ENCODE measurements around the gene GNPTG. TPM values are rescaled to one million over a fixed set of nuclear protein-coding genes. Genes with fewer than 3 reads are reported as not detected.

Gene GNPTG
- polyA plus RNA-seq, 5 donors = 28.2 to 56.6 (median 45.1) TPM

DNA sequence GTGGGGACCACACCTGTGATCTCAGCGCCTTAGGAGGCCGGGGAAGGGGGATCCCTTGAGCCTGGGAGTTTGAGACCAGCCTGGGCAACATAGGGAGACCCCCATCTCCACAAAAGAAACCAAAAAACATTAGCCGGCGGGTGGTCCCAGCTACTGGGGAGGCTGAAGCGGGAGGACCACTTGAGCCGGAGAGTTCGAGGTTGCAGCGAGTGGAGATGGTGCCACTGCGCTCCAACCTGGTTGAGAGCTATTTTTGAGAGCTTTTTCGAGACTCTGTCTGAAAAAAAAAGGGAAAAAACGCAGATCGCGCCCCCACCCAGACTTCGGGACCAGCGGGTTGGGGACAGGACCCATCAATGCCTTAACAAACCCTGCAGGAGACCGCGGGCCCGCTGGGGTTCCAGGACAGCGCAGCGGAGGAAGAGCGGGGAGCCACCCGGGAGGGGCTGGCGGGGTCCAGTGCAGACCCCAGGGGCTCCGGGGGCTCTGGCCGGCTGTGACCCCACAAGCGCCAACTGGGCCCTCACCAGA is 19.0 kb upstream of the GNPTG start:
- no peak for DNase-seq

DNA sequence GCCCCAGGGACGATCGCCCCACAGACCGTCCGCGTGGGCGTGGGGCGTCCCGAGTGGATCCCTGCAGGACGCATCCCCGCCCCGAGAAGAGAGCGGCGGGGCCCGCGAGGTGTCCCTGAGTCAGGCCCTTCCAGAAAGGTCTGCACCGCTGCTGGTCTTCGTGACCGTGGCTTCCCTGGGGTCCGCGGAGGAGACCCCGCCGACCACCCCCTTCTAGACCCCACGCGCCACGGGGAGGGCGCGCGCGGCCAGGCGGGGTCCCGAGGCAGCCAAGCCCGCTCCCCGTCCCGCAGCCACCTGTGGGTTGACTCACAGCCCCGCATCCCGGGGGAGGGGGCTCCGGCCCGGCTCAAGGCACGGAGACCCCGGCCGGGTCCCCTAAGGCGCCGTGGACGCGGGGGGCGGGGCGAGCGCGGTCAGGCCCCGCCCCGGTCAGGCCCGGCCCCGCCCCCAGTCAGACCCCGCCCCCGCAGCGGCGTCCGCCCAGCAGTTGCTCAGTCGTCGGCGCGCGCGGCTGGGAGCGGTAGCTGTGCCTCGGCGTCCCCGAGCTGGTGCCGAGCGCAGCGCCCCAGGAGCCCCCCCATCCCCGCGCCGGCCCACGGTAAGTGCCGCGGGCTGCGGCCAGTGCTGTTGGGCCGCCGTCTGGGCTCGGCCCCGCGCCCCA is 18.4 kb upstream of the GNPTG start, which contains the start of gene BAIAP3:
Gene BAIAP3, plus strand, starts transcription at position 497 of the 664 bp plus-strand sequence. CDS start 4,905 bp downstream, outside the sequence.
- no peak for DNase-seq

DNA sequence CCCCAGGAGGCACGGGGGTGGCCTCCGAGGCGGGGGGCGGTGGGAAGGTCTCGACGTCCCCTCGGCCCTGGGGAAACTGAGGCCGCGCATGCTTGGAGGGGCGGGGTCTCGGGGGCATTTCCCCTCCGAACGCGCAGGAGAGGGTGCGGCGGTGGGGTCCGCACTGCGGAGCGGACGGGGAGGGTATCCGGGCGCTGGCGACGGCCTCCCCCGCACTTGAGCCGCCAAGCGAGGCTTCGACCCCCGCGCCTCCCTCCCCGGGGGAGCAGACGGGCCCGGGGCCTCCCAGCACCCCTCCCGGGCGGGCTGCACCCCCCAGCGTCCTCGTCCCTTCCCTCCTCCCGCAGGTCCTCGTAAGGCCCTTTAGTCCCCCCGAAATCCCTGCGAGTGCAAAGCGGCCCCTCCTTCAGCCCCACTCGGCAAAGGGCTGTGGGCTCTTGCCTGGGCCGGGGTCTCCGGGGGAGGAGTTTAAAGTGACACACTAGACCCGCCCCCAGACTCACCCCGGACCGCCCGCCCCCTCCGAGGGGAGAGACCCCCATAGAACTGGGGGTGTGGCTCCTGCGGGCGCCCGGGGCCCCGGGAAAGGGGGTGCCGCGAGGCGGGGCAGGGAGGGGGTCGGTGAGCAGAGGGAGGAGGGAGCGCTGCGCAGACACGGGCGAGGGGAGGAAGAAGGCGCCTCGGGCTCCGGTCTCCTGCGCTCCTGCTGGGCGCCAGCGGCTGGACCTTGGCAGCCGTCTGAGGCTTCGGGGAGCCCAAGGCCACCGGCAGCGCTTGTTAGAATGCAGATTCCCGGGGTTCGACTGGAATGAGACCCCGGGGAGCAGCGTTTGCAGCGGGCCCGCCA is 17.7 kb upstream of the GNPTG start:
- no peak for DNase-seq

DNA sequence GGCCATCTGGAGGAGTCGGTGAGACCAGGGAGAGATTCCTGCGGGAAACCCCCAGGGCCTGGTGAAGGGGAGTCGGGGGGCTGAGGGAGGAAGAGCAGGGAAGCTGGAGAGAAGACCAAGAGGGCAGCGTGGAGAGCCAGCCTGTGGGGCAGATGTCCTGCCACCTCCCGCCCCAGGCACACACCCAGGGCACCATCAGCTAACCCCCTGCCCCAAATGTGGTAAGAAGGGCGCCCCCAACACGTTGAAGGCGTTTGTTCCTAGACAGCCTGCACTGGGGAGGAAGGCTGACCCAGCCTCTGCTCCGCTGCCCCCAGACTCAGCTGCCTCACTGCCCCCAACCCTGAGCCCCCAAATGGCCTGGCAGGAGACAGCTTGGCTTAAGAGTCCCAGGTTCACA is 17.0 kb upstream of the GNPTG start:
- no peak for DNase-seq

DNA sequence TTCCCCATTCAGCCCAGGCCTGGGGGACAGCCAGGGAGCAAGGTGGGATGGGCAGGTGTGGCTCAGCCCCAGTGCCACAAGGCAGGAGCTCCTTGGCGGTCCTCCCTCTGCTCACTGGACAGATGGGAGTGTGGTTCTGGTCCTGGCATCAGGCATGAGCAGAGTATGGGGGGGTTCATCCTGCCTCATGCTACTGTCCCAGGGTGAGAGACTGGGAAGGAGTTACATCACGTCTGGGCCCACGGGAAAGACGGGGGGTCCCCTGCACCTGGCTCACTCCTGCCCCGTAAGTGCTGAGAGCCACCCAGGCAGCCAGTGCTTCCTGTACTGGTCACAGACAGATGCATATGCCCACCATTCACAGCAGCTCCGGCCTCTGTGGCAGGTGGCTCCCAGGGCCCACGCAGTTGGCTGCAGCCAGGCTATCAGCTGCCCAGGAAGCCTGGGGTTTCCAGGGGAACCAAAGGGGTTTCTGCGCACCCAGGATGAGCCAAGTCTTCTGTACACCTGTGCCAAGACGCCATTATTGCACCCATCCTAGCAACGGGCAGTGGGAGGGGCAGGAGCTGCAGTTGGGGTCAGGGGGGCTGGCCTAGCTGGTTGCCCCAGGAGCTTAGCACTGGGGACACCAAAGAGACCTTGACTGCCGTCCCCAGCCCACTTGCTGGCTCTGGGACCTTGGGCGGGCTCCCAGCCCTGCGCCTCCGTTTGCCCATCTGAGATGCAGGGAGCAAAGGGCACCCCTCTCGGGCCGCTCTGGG is 16.3 kb upstream of the GNPTG start:
- DNase-seq = no peak

DNA sequence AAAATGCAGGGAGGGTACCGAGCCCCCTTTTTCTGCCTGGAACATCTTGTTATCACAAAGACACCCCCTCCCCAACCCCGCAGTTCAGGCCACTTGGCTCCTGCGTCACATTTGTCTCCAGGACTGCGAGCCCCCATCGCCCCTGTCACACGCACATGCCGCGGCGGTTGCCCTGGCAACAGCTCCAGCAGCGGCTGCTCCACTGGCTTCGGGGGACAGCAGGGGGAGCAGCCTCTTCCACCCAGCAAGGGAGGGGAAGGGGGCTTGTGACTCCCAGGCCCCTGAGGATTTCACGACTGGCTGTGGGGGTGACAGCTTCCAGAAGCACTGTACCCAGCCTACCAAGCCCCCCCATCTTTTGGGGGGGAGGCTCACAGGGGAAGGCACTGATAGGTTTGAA is 15.7 kb upstream of the GNPTG start:
- DNase-seq = no peak

DNA sequence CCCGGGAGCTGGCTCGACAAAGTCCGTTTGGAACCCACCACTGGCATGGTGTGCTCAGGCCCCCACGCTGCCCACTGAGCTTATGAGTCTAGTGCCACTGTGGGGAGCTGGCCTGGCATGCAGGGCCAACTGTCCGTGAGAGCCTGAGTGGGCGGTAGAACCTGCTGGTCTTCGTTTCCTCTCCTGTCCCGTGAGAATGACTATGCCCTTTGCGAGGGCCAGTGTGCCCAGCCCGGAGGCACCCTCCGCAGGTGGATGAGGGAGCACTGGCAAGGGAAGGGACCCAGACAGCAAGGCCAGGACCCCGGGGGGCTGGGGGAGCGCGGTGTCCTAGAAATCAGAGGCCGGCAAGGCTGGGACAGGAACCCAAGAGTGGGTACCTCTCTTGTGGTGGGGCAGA is 15.1 kb upstream of the GNPTG start:
- no peak for DNase-seq

DNA sequence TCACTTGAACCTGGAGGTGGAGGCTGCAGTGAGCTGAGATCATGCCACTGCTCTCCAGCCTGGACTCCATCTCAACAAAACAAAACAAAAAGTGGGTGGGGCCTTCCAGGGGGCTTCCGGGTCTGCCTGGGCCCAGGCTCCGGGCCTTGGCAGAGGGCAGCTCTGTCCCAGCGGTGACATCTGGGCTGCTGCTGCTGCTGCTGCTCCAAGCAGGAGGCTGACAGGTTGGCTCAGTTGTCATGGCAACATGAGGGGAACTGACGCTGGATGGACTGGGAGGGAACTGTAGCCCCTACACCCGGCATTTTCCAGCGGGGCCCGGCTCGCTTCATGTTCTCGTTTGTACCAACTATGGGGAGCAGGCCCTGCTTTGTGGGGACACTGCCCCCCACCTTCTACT is 14.2 kb upstream of the GNPTG start:
- no peak for DNase-seq

DNA sequence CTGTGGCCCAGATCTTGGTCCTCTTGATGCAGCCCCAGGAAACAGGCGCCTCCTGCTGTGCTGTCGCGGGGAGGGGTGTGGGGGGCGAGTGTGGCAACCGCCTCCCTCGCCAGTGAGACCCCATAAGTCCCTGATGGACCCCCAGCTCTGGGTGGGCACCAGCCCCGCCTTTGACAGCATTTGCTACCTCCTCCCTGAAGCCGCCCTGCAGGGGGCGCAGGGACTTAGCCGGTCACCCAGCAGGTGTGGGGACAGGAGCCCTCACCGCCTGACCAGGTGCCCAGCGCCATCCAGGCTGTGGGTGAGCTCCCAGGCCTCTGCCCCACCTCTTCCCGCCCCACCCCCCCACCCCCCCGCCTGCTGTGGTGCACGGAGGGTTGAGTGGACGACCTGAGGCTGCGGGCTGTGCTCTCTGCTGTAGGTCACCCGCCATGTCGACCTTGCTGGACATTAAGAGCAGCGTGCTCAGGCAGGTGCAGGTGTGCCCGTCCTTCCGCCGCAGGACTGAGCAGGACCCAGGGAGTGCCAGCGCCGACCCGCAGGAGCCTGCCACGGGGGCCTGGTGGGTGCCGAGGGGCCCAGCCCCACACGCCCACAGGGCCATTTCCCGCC is 13.5 kb upstream of the GNPTG start:
- no peak for DNase-seq

DNA sequence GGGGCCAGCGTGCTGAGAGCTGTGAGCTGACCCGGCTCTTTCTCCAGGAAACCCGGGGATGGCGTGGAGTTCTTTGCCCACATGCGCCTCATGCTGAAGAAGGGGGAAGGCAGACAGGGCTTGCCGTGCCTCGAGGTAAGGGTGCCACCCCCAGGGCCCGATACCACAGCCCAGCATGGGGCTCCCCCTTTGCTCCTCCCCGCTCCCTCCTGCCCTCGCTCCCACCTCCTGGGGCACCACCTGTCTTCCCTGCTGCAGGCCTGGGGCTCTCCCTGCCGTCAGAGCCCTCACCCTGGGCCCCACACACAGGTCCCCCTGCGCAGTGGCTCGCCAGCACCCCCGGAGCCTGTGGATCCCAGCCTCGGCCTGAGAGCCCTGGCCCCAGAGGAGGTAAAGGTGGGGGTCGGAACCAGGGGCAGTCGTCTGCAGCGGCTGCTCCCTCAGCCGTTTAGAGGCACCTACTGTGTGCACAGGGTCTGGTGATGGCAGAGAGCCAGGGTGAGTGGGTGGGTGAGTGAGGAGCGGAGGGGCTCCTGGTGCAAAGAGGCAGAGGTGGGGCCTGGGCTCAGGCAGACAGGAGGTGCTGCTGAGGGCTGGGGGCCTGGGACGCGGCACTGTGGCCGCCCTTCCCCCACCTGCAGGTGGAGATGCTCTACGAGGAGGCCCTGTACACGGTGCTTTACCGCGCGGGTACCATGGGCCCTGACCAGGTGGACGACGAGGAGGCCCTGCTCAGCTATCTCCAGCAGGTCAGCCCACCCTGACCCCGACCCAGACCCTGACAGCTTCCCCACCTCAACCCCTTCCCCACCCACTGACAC is 12.7 kb upstream of the GNPTG start:
- DNase-seq = no peak

DNA sequence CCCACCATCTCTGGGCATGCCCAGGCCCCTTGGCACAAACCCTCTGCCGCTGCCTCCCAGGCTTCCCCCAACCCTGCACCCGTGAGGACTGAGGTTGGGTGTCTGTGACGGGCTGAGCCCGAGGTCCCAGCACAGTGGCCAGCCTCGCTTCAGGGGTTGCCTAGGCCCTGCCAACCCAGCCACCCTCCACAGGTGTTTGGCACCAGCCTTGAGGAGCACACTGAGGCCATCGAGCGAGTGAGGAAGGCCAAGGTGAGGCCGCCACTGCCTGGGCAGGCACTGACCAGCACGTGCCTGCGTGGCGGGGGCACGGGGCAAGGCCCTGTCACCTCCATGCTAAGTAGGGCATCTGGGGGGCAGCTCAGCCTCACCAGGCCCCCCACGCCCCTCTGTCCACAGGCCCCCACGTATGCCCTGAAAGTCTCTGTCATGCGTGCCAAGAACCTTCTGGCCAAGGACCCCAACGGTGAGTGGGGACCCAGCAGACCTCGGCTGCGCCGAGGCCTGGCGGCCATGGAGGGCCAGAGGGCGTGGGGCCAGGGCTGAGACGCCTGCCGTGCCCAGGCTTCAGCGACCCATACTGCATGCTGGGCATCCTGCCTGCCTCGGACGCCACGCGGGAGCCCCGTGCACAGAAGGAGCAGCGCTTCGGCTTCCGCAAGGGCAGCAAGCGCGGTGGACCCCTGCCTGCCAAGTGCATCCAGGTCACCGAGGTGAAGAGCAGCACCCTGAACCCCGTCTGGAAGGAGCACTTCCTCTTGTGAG is 10.8 kb upstream of the GNPTG start:
- DNase-seq = no peak

DNA sequence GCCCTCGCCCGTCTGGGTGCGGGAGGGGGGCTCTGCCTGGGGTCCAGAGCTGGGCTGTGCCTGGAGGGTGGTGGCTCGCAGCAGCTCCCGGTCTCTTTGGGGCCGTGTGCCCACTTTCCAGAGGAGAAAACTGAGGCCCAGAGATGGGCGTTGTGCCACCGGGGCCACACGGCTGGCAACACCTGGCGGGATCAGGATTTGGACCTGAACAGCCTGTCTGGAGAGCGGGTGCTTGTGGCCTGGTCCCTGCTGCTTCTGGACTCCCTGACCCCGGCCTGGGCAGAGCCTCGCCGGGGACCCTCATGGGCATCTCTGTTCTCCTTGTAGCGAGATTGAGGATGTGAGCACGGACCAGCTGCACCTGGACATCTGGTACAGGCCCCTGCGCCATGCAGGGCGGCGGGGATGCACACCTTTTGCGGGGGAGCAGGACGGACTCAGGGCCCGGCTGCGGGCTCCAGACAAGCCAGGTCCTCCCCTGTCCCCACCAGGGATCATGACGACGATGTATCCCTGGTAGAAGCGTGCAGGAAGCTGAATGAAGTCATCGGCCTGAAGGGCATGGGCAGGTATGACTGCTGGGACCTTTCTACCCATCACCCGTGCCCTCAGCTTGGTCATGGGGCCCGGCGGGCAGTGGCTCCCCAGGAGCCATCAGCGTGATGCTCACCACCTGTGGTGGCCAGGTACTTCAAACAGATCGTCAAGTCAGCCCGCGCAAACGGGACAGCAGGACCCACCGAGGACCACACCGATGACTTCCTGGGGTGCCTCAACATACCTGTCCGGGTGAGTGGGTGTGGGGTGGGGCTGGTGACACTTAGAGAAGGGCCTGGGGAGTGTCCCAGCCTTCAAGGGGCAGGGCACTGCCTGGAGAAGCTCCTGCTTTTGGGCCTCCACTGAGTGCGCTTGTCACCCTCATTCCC is 10.0 kb upstream of the GNPTG start:
- no peak for DNase-seq

DNA sequence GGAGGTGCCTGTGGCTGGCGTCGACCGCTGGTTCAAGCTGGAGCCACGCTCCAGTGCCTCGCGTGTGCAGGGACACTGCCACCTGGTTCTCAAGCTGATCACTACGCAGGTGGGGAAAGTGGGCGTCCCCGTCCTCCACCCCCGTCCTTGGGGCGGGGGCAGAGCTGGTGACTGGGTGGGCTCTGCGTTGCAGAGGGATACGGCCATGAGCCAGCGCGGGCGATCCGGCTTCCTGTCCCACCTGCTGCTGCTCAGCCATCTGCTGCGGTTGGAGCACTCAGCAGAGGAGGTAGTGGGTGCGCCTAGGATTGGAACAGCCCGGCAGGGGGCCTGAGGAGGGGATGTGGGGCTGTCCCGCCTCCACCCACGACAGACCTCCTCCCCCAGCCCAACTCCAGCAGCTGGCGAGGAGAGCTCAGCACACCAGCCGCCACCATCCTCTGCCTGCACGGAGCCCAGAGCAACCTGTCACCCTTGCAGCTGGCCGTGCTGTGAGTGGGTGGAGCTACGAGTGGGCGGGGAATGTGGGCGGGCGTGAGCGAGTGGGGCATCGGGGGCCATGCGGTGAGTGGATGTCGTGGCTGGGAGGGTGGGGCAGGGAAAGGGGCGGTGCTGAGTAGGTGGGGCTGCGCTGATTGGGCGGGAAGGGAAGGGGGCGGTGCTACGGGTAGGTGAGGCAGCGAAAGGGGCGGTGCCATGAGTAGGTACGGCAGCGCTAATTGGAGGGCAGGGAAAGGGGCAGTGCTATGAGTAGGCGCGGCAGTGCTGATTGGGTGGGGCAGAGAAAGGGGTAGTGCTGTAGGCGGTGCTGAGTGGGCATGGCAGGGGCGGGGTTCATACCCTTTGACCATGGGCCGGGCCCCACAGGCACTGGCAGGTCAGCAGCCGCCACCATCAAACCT is 9.0 kb upstream of the GNPTG start:
- peak; percentile 79 for DNase-seq

DNA sequence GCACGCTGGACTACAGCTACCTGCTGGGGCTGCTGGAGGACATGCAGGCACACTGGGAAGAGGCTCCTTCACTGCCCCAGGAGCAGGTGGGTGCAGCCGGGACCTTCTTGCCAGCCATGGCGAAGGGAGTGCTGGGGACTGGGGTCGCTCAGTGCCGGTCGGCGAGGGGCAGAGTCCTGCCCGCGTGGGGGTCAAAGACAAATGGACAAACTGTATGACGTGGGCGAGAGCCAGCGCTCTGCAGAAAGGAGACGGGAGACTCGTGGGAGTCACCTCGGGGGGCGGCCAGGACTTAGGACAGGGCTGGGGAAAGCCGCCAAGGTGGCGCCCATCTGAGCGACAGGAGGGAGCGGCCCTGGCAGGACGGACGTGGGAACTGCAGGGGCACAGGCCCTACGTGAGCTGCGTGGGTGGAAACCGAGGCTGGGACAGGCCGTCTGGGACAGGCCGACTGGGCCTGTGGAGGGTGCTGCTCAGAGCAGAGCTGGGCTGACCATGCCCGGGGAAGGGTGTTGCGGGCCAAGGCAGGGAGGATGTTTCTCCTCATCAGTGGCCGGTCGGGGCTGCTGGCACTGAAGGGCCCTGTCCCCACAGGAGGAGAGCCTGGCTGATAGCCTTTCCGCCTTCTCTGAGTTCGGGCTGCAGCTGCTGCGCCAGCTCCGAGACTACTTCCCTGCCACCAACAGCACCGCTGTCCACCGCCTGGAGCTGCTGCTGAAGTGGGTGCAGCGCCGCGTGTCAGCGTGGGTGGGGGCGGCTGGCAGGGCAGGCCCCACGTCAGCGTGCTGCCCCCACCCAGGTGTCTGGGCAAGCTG is 8.1 kb upstream of the GNPTG start:
- DNase-seq = no peak

DNA sequence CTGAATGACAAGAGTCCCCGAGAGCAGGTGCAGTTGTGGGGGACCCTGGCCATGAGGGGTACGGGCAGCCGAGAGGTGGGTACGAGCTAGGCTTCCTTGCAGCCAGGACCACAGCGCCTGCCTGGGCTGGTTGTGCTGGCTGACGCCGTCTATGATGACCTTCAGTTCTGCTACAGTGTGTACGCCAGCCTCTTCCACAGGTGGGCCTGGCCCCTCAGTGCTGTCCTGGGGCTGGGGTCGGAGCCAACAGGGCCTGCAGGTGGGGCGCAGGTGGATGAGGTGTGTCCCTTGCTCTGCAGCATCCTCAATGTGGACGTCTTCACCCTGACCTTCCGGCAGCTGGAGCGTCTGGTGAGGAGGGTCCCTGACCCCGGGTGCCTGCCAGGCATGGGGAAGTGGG is 7.2 kb upstream of the GNPTG start:
- DNase-seq = no peak

DNA sequence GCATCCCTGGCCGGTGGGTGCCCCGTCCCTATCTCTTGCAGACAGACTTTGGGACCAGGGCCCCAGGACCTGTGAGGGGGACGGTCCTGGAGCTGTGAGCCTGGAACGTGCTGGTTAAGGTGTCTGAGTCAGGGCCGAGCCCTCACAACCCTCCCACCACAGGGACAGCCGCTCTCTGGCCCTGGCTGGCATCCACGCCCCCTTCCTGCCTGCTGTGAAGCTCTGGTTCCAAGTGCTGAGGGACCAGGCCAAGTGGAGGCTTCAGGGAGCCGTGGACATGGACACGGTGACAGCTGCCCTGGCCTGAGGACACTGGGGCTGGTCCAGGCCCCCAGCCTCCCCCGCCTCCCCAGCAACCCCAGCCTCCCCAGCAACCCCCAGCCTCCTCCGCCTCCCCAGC is 6.6 kb upstream of the GNPTG start:
- no peak for DNase-seq

All from right lung (tissue), 5 donors.